ENCODE data around the gene MMP25.
A peak's percentile ranks its signal among the peaks of the same experiment; 100 is the strongest.

Gene MMP25

GRCh38 chr16:3017794-3018506 lies 28.4 kb upstream of the MMP25 start, which contains the start of gene CLDN6:
CLDN6 (minus strand) TSS chr16:3018183; CDS start chr16:3016021, 2,162 bp downstream.
- peak in 1 of 2 donors; percentile 35 for DNase-seq

- no peak for DNase-seq
These were observed 26.6 kb upstream of the MMP25 start for GRCh38 chr16:3019594-3020246.

- DNase-seq, result peak; percentile 70 to 80
These were observed 26.1 kb upstream of the MMP25 start, which contains the start of gene TNFRSF12A for GRCh38 chr16:3020247-3020603. TNFRSF12A (plus strand) TSS chr16:3020368; CDS start chr16:3020398, 30 bp downstream.

DNA sequence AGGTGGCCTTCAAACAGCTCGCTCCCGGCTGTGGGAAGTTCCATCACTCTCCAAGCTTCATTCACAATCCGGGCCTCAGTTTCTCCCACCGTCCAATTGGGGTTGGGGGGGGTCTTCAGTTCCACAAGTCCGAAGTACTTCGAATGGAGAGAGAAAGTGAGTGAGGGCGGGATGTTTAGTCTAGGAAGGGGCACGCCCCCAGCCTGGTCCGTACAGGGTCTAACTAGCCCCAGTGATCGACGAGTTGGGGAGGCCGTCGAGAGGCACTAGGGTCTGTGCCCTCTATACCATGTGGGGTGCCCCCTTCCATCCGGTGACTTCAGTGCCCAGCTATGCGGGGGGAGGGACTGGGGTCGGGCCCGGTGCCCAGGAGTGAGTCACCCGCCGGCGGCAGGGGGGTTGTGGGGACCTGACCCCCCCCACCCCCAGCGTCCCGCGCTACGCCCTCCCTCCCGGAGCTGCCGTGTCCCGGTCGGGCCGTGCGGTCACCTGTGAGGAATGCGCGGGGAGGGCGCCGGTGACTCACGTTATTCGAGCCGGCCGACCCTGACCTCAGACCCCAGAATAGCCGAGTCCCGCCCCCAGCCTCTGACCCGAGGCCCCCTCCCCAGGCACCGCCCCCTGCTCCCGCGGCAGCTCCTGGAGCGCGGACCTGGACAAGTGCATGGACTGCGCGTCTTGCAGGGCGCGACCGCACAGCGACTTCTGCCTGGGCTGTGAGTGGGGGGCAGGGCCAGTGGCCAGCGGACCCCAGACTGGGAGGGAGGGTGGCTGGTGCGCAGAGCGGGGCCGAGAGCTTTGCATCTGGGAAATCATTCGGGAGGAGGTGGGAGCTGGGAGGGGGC lies 25.5 kb upstream of the MMP25 start:
- peak; percentile 46 to 72 for DNase-seq

- peak; percentile 61 to 69 for DNase-seq
These were observed 24.7 kb upstream of the MMP25 start for GRCh38 chr16:3021449-3022207.

DNA sequence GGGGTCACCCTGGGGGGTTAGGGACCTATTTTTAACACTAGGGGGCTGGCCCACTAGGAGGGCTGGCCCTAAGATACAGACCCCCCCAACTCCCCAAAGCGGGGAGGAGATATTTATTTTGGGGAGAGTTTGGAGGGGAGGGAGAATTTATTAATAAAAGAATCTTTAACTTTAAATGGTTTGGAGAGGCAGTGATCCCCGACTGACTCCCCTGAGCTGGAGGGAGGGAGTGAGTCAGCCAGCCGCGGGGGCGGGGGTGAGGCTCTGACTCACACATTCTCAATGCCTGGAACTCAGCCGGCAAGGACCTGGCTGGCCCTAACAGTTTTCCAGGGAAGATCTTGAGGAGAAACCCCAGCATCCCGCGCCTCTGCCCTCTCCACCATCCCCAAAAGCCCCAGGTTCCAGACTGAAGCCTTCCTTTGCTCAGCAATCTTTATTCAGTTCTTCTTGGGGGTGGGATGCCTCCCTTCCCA lies 24.1 kb upstream of the MMP25 start:
- peak; percentile 65 to 66 for DNase-seq

- DNase-seq, result no peak
These were observed 23.5 kb upstream of the MMP25 start for GRCh38 chr16:3022684-3023414.

- no peak for DNase-seq
These were observed 23.0 kb upstream of the MMP25 start for GRCh38 chr16:3023415-3023668.

GRCh38 chr16:3023669-3024478 lies 22.5 kb upstream of the MMP25 start, which contains the start of the genes HCFC1R1 and THOC6:
HCFC1R1 (minus strand) TSS chr16:3023942; CDS start chr16:3023941, 1 bp downstream.
THOC6 (plus strand) TSS chr16:3024035; CDS start chr16:3024327, 292 bp downstream.
- peak; percentile 96 for DNase-seq

- no peak for DNase-seq
These were observed 21.0 kb upstream of the MMP25 start for GRCh38 chr16:3025032-3026002.

DNA sequence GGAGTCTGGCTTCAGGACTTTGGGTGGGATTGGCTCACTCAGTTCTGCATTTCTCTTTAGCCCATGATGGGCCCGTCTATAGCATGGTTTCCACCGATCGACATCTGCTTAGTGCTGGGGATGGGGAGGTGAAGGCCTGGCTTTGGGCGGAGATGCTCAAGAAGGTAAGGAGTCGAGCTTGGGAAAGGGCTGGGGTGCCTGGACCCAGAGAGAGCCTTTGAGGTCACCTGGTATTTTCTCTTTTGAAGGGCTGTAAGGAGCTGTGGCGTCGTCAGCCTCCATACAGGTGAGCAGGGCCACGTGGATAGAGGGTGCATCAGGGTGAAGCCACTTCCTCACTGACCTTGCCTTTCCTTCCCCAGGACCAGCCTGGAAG lies 20.4 kb upstream of the MMP25 start:
- no peak for DNase-seq

DNA sequence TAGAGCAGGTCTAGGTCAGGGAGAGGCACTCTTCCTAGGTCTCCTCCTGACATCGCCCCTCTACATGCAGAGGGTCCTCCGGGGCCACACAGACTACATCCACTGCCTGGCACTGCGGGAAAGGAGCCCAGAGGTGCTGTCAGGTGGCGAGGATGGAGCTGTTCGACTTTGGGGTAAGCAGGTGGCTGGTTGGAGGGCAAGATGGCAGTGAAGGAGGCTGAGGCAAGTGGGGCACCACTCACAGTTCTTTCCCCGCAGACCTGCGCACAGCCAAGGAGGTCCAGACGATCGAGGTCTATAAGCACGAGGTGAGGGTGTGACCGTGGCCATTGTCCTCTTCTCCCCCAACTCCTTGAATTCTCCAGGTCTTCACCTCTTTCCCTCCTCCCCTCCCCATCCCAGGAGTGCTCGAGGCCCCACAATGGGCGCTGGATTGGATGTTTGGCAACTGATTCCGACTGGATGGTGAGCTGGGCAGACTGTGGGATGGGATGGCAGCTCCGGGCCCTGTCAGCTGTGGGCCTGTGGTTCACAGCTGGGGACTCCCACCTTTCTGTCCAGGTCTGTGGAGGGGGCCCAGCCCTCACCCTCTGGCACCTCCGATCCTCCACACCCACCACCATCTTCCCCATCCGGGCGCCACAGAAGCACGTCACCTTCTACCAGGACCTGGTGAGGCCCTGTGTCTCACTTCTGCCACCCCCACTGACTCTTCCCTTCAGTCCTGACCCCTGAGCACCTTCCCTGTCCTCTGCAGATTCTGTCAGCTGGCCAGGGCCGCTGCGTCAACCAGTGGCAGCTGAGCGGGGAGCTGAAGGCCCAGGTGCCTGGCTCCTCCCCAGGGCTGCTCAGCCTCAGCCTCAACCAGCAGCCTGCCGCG lies 19.5 kb upstream of the MMP25 start:
- no peak for DNase-seq

- DNase-seq, result no peak
These were observed 18.9 kb upstream of the MMP25 start for GRCh38 chr16:3027489-3027795.

- DNase-seq, result peak; percentile 85 to 91
These were observed 18.2 kb upstream of the MMP25 start for GRCh38 chr16:3027983-3028715.

DNA sequence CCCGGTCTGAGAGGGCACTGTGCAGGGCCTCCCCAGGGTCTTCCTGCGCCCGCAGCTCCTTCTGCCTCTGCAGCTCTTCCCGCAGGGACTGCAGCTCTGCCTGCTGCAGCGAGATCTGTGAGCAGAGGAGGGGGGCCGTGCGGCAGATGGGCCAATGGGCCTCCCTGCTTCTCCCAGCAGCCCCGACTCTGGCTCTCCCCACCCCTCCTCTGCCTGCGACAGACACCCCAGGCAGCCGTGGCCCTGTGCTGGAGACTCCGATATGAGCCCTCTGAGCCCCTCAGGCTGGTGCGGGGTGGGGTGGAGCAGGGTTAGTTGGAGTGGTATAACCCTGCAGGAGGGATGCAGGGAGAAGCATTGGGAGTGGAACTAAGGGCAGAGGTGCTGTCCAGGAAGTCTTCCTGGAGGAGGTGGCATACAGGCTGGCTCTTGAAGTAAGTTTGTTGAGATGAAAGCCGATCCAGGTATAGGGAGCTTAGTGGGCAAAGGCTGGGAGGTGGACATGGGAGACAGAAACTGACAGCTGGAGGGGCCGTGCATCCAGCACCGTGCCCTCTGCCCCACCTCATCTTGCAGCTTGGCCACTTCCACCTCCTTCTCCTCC lies 17.5 kb upstream of the MMP25 start:
- no peak for DNase-seq

- peak in 1 of 2 donors; percentile 51 for DNase-seq
These were observed 16.7 kb upstream of the MMP25 start for GRCh38 chr16:3029491-3030221.
